NCI-H2107 (cell line): ENCODE results near the gene DLG5.

Experiments
- DNase-seq: peaks from one replicate; lab custom pipeline; 2025; lab: John Stamatoyannopoulos, UW

DLG5 gene

GRCh38 chr10:77910524-77911145 is 15.9 kb downstream of the DLG5 start:
- no peak for DNase-seq

- no peak for DNase-seq
Measured at GRCh38 chr10:77909749-77910375, 16.7 kb downstream of the DLG5 start.

GRCh38 chr10:77909021-77909748 is 17.4 kb downstream of the DLG5 start:
- no peak for DNase-seq

- DNase-seq = no peak
Measured at GRCh38 chr10:77907900-77908717, 18.4 kb downstream of the DLG5 start.

GRCh38 chr10:77907462-77907861 is 19.1 kb downstream of the DLG5 start:
- DNase-seq = no peak

GRCh38 chr10:77906951-77907421 is 19.6 kb downstream of the DLG5 start:
- DNase-seq = no peak

- no peak for DNase-seq
Measured at GRCh38 chr10:77905781-77906180, 20.8 kb downstream of the DLG5 start.

GRCh38 chr10:77905086-77905748 is 21.3 kb downstream of the DLG5 start:
- no peak for DNase-seq

GRCh38 chr10:77904100-77904840 is 22.3 kb downstream of the DLG5 start:
- DNase-seq = no peak

- DNase-seq = no peak
Measured at GRCh38 chr10:77902159-77902558, 24.4 kb downstream of the DLG5 start.

- no peak for DNase-seq
Measured at GRCh38 chr10:77901743-77902142, 24.8 kb downstream of the DLG5 start.

- DNase-seq = no peak
Measured at GRCh38 chr10:77899690-77900089, 26.9 kb downstream of the DLG5 start.

GRCh38 chr10:77899080-77899477 is 27.5 kb downstream of the DLG5 start:
- DNase-seq = no peak

- DNase-seq = no peak
Measured at GRCh38 chr10:77898323-77899079, 28.1 kb downstream of the DLG5 start.

GRCh38 chr10:77896058-77896457 is 30.5 kb downstream of the DLG5 start:
- DNase-seq = no peak

- no peak for DNase-seq
Measured at GRCh38 chr10:77894058-77894457, 32.5 kb downstream of the DLG5 start.

GRCh38 chr10:77893386-77893785 is 33.2 kb downstream of the DLG5 start:
- DNase-seq = no peak

- DNase-seq = no peak
Measured at GRCh38 chr10:77892761-77893160, 33.8 kb downstream of the DLG5 start.

- DNase-seq = no peak
Measured at GRCh38 chr10:77892021-77892739, 34.4 kb downstream of the DLG5 start.

GRCh38 chr10:77890097-77890496 is 36.5 kb downstream of the DLG5 start:
- no peak for DNase-seq
